CD4-positive, alpha-beta T cell (primary cell): ENCODE results near the gene RAB31. TPM values are rescaled to one million over a fixed set of nuclear protein-coding genes. Genes with fewer than 3 reads are reported as not detected.

Experiments
- ATAC-seq: fragments of 200-7000 bp; cut with Tn5 transposase; one replicate; pipeline ENCODE4 v1.10.0; 2022; ENCODE audit warnings: mild to moderate bottlenecking; ENCODE audit not compliant: poor library complexity
- CTCF ChIA-PET: fragments of 350-600 bp; sonication (Branson Sonifier 250); formaldehyde crosslinking; loops from one replicate; lab custom pipeline; 2021; ENCODE audit warnings: antibody characterized with exemption, inconsistent platforms; lab: Charles Lee
- POLR2A ChIA-PET: fragments of 350-600 bp; sonication (Branson Sonifier 250); formaldehyde crosslinking; loops from one replicate; lab custom pipeline; 2021; ENCODE audit warnings: antibody characterized with exemption, inconsistent platforms; lab: Charles Lee
- DNase-seq, 14 experiments: peaks; one replicate each; pipeline ENCODE4 v3.0.0-alpha.2; 2013 to 2020; ENCODE audit warnings: mixed read lengths in 2 of 14
- H3K27ac ChIP-seq, 2 donors: one replicate each; pipeline versions ENCODE4 v1.5.1 to v1.7.0; 2013; ENCODE audit warnings: low read length in 2 of 2, low read depth in 1 of 2, mild to moderate bottlenecking in 1 of 2
- H3K27me3 ChIP-seq, 2 experiments: 1 replicate in 1 of 2; 2 replicates in 1 of 2; pipeline versions ENCODE4 v1.6.1 to v1.7.0; 2013; ENCODE audit warnings: low read length in 2 of 2, control low read depth in 1 of 2, mild to moderate bottlenecking in 1 of 2, moderate library complexity in 1 of 2; ENCODE audit not compliant: insufficient read depth in 2 of 2, control insufficient read depth in 1 of 2
- H3K36me3 ChIP-seq: one replicate; pipeline ENCODE4 v1.6.1; 2013; ENCODE audit warnings: low read length, control low read depth; ENCODE audit not compliant: insufficient read depth
- H3K4me1 ChIP-seq: one replicate; pipeline ENCODE4 v1.6.1; 2013; ENCODE audit warnings: low read length, control low read depth; ENCODE audit not compliant: insufficient read depth
- H3K4me3 ChIP-seq: one replicate; pipeline ENCODE4 v1.5.1; 2013; ENCODE audit warnings: mild to moderate bottlenecking, low read length, moderate library complexity
- H3K9me3 ChIP-seq, 2 experiments: 1 replicate in 1 of 2; 2 replicates in 1 of 2; pipeline versions ENCODE4 v1.6.1 to v1.7.0; 2013; ENCODE audit warnings: low read length in 2 of 2, mild to moderate bottlenecking in 2 of 2, control low read depth in 1 of 2, moderate library complexity in 1 of 2; ENCODE audit not compliant: control insufficient read depth in 1 of 2, insufficient read depth in 1 of 2
- H3K27ac Mint-ChIP-seq: one replicate; pipeline ENCODE4 v1.8.0; 2020; ENCODE audit warnings: mixed read lengths
- H3K27me3 Mint-ChIP-seq: one replicate; pipeline ENCODE4 v1.8.0; 2021; ENCODE audit warnings: mixed read lengths
- H3K36me3 Mint-ChIP-seq: one replicate; pipeline ENCODE4 v1.8.0; 2021; ENCODE audit warnings: low read depth, mixed read lengths
- H3K4me1 Mint-ChIP-seq: one replicate; pipeline ENCODE4 v1.8.0; 2021; ENCODE audit warnings: low read depth, mixed read lengths
- H3K4me3 Mint-ChIP-seq: one replicate; pipeline ENCODE4 v1.8.0; 2020; ENCODE audit warnings: mild to moderate bottlenecking, mixed read lengths
- H3K9me3 Mint-ChIP-seq: one replicate; pipeline ENCODE4 v1.8.0; 2020; ENCODE audit warnings: mixed read lengths
- CTCF ChIP-seq: fragments of 200-600 bp; IDR thresholded peaks from one replicate; pipeline ENCODE4 v1.8.0; 2022; ENCODE audit warnings: antibody characterized with exemption, mild to moderate bottlenecking
- intact Hi-C, 2 experiments: fragments of 100-400 bp; cut with DNase I in 1 of 2; cut with micrococcal nuclease in 1 of 2; formaldehyde crosslinking; loops; one replicate each; pipeline versions ENCODE4 v1.15.1 to v1.9.0; 2023 to 2025; cut with DNase I, micrococcal nuclease
- total RNA-seq, 174 experiments: library from RNA in 2 of 174; stranded (reverse) in 2 of 174; gene quantifications; one replicate each; pipeline ENCODE4 v1.2.3 and lab custom pipeline; 2021 to 2026

RAB31 gene
- total RNA-seq, 2 experiments from 2014 or later, result 1.1 to 1.3 TPM

GRCh38 chr18:9782073-9782857, 74.2 kb downstream of the RAB31 start:
- H3K4me3 ChIP-seq, result no peak overlapping the region
- H3K27ac Mint-ChIP-seq, result no peak overlapping the region
- H3K9me3 Mint-ChIP-seq, result no peaks in the 10 kb centered on the region
- POLR2A ChIA-PET, result no interaction called here
- no peaks in the 10 kb centered on the region for H3K4me1 ChIP-seq
- TF ChIP-seq CTCF, result no peak
- CTCF ChIA-PET, result no interaction called here
- H3K27me3 Mint-ChIP-seq, result peaks cover 22% of the 10 kb centered on the region
- no peaks in the 10 kb centered on the region for H3K9me3 ChIP-seq
- no peaks in the 10 kb centered on the region for H3K36me3 Mint-ChIP-seq
- no peaks in the 10 kb centered on the region for H3K36me3 ChIP-seq
- H3K27ac ChIP-seq, result no peak overlapping the region
- no peaks in the 10 kb centered on the region for H3K4me1 Mint-ChIP-seq
- no peak for ATAC-seq
- peak in 2 of 14 experiments; percentile 3 to 22 for DNase-seq
- intact Hi-C loops, result no loop called here
- H3K27me3 ChIP-seq, result peaks cover 0 to 4% of the 10 kb centered on the region in 2 experiments
- no peak overlapping the region for H3K4me3 Mint-ChIP-seq

GRCh38 chr18:9786631-9787030, 78.5 kb downstream of the RAB31 start:
- H3K27me3 ChIP-seq, result peaks cover 0 to 2% of the 10 kb centered on the region in 2 experiments
- H3K27ac ChIP-seq, result no peak overlapping the region
- Mint-ChIP-seq H3K4me3 (no peak overlapping the region), H3K4me1 (no peaks in the 10 kb centered on the region), H3K27me3 (peaks cover 25% of the 10 kb centered on the region), H3K36me3 (no peaks in the 10 kb centered on the region), H3K9me3 (no peaks in the 10 kb centered on the region), H3K27ac (no peak overlapping the region)
- H3K4me3 ChIP-seq, result no peak overlapping the region
- peaks cover 0 to 4% of the 10 kb centered on the region in 2 experiments for H3K9me3 ChIP-seq
- no peaks in the 10 kb centered on the region for H3K36me3 ChIP-seq
- intact Hi-C loops, result no loop called here
- ATAC-seq (no peak), DNase-seq (no peak)
- H3K4me1 ChIP-seq, result no peaks in the 10 kb centered on the region
- TF ChIP-seq CTCF, result no peak
- CTCF ChIA-PET, result no interaction called here
- POLR2A ChIA-PET, result no interaction called here

- ChIA-PET POLR2A (no interaction called here), CTCF (no interaction called here)
- no peaks in the 10 kb centered on the region for H3K4me1 Mint-ChIP-seq
- Histone ChIP-seq H3K36me3 (no peaks in the 10 kb centered on the region), H3K9me3 (peaks cover 0 to 4% of the 10 kb centered on the region in 2 experiments), H3K27ac (no peak overlapping the region), H3K4me1 (no peaks in the 10 kb centered on the region), H3K4me3 (no peak overlapping the region), H3K27me3 (no peaks in the 10 kb centered on the region)
- H3K36me3 Mint-ChIP-seq, result no peaks in the 10 kb centered on the region
- DNase-seq (no peak), ATAC-seq (no peak)
- intact Hi-C loops, result no loop called here
- peaks cover 24% of the 10 kb centered on the region for H3K27me3 Mint-ChIP-seq
- TF ChIP-seq CTCF, result no peak
- no peak overlapping the region for H3K4me3 Mint-ChIP-seq
- no peak overlapping the region for H3K27ac Mint-ChIP-seq
- H3K9me3 Mint-ChIP-seq, result no peaks in the 10 kb centered on the region
These were observed 78.9 kb downstream of the RAB31 start for GRCh38 chr18:9787036-9787435.
